Fibroblast of villous mesenchyme (primary cell): Measurements from ENCODE around the gene RAP1GAP2. TPM values are rescaled to one million over a fixed set of nuclear protein-coding genes. Genes with fewer than 3 reads are reported as not detected.

Source experiments
- DNase-seq: peaks from one replicate; pipeline ENCODE4 v3.0.0-alpha.2; 2010; ENCODE audit warnings: low read depth
- H3K4me3 ChIP-seq: 2 replicates; pipeline ENCODE4 v1.5.1; 2011; ENCODE audit warnings: low read depth, mild to moderate bottlenecking, low read length
- CTCF ChIP-seq: IDR thresholded peaks from 2 replicates; pipeline ENCODE4 v1.5.1; 2012; ENCODE audit warnings: low read depth, mild to moderate bottlenecking, low read length; ENCODE audit not compliant: insufficient read depth
- total RNA-seq: library from RNA; depleted of rRNA; stranded (reverse); fragments of >200 nt; gene quantifications from 2 replicates; pipeline ENCODE4 v1.2.3, GENCODE V29; 2012

The RAP1GAP2 gene
- total RNA-seq, 1 donor, result 5.2 TPM

- DNase-seq, result no peak
- no peak overlapping the region for H3K4me3 ChIP-seq
- TF ChIP-seq CTCF, result no peak
These were observed 140.6 kb downstream of the RAP1GAP2 start for GRCh38 chr17:2936771-2937321.

GRCh38 chr17:2937331-2938003 is 141.2 kb downstream of the RAP1GAP2 start:
- H3K4me3 ChIP-seq, result no peak overlapping the region
- DNase-seq, result no peak
- TF ChIP-seq CTCF, result peak; percentile 43

DNA sequence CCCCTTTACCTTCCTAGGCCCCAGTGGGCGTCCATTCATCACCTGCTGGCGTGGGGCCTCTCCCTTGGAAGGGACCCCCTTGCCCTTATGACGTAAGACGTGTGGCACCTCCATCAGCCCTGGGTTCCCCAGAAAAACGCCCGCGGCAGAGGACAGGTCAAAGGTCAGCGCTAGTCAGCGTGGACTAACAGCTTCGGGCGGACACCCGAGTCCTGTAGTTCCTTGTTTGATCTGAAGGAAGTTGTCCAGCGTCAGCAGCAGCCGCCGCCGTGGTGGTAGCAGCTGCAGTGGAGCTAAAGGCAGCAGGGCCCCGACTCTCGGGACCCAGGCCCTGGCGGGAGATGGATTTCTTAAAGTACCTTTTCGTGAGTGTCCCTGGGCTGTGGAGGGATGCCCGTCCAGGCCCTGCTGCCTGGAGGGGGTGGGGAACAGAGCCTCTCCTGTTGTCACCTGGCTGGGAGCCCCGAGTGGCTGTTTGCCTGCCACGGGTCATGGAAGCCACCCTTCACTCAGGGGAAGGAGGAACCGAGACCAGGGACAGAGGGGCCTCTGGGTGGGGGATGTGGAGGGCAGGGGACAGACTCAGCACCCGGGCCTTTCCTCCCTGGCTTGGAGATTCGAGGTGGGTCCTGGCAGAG is 143.6 kb downstream of the RAP1GAP2 start:
- DNase-seq, result no peak
- no peak for TF ChIP-seq CTCF
- no peak overlapping the region for H3K4me3 ChIP-seq

- no peak for TF ChIP-seq CTCF
- DNase-seq, result no peak
- H3K4me3 ChIP-seq, result no peak overlapping the region
These were observed 144.1 kb downstream of the RAP1GAP2 start for GRCh38 chr17:2940352-2940751.

GRCh38 chr17:2943981-2944380 is 147.7 kb downstream of the RAP1GAP2 start:
- H3K4me3 ChIP-seq, result no peak overlapping the region
- no peak for DNase-seq
- no peak for TF ChIP-seq CTCF

DNA sequence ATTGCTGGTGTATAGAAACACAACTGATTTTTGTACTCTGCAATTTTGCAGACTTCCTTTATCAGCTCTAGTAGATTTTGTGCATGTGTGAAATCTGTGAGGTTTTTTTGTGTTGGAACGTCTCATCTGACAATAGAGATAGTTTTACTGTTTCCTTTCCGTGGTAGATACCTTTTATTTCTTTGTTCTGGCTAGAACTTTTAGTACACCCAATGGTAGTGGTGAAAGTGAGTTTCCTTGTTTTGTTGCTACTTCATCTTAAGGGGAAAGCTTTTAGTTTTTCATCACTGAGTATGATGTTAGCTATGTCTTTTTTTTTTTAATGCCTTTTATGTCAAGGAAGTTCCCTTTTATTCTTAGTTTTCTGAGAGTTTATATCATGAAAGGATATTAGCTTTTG is 149.1 kb downstream of the RAP1GAP2 start:
- DNase-seq, result no peak
- TF ChIP-seq CTCF, result no peak
- no peak overlapping the region for H3K4me3 ChIP-seq

DNA sequence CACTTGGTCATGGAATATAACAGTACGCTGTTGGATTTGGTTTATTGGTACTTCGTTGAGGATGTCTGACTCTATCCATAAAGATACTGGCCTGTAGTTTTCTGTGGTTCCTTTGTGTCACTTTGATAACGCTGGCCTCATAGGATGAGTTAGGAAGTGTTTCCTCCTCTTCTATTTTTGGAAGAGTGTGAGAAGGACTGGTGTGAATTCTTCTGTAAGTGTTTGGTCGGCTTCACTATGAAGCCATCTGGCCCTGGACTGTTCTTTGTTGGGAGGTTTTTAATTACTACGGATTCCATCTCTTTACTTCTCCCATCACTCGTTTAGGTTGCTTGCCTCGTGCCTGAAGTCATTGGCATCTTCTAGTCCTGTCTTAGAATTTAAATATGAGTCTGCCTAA is 149.9 kb downstream of the RAP1GAP2 start:
- DNase-seq, result no peak
- no peak for TF ChIP-seq CTCF
- no peak overlapping the region for H3K4me3 ChIP-seq
